Heart right ventricle (tissue), 16 donors: ENCODE measurements around the gene NKIRAS2. TPM values are rescaled to one million over a fixed set of nuclear protein-coding genes. Genes with fewer than 3 reads are reported as not detected.

ENCODE experiments used
- ATAC-seq, 8 donors: fragments of 200-7000 bp; cut with Tn5 transposase; one replicate each; pipeline ENCODE4 v1.9.1; 2020; ENCODE audit warnings: mild to moderate bottlenecking in 8 of 8, moderate library complexity in 8 of 8, moderate number of reproducible peaks in 1 of 8
- DNase-seq, 2 donors: peaks; one replicate each; pipeline ENCODE4 v3.0.0-alpha.2; 2020
- H3K27ac ChIP-seq, 10 donors: fragments of 200-600 bp; sonication (generic) in 2 of 10; one replicate each; pipeline versions ENCODE4 v1.5.0 to v1.8.0; 2020 to 2022; ENCODE audit warnings: mild to moderate bottlenecking in 3 of 10
- H3K27me3 ChIP-seq, 7 donors: fragments of 200-600 bp; one replicate each; pipeline ENCODE4 v1.8.0; 2021 to 2022; ENCODE audit warnings: mild to moderate bottlenecking in 2 of 7
- H3K36me3 ChIP-seq, 9 donors: fragments of 200-600 bp; sonication (generic) in 1 of 9; one replicate each; pipeline versions ENCODE4 v1.5.0 to v1.8.0; 2020 to 2022; ENCODE audit warnings: mild to moderate bottlenecking in 2 of 9
- H3K4me1 ChIP-seq, 9 donors: fragments of 200-600 bp; sonication (generic) in 1 of 9; one replicate each; pipeline versions ENCODE4 v1.5.0 to v1.8.0; 2020 to 2022; ENCODE audit warnings: mild to moderate bottlenecking in 4 of 9
- H3K4me3 ChIP-seq, 10 donors: fragments of 200-600 bp; sonication (generic) in 2 of 10; one replicate each; pipeline versions ENCODE4 v1.5.0 to v1.8.0; 2020 to 2022; ENCODE audit warnings: mild to moderate bottlenecking in 7 of 10, moderate library complexity in 2 of 10
- H3K9me3 ChIP-seq, 11 donors: fragments of 200-600 bp in 10 of 11; sonication (generic) in 2 of 11; one replicate each; pipeline versions ENCODE4 v1.5.0 to v1.8.0; 2013 to 2022; ENCODE audit warnings: mild to moderate bottlenecking in 2 of 11, control low read depth in 1 of 11, moderate library complexity in 1 of 11
- WGBS, 2 donors: extraction: QIAGEN DNeasy Blood & Tissue Kit; methylation state at CpG; one replicate each; pipeline ENCODE4 v1.1.7; 2013; ENCODE audit warnings: inconsistent platforms in 1 of 2; 5-methylcytosine and 5-hydroxymethylcytosine counted together
- intact Hi-C, 10 donors: fragments of 100-400 bp; cut with DNase I; formaldehyde crosslinking; loops; one replicate each; pipeline versions ENCODE4 v1.11.1 to v1.14.2; 2022
- polyA plus RNA-seq, 2 donors: library from polyadenylated mRNA; stranded (reverse); fragments of 200-250 nt; gene quantifications; one replicate each; pipeline ENCODE4 v1.2.3, GENCODE V29; 2013
- total RNA-seq, 10 donors: library from RNA; stranded (reverse); fragmentation: NEBNext Ultra II Directional in 3 of 10; extraction: Animal tissue kit (Norgen Biotek cat#: 25700) in 3 of 10; gene quantifications; one replicate each; pipeline versions ENCODE4 v1.2.1 to v1.2.4, GENCODE V29; 2021 to 2023
- TF ChIP-seq, protein P1 (sequence below), 9 donors: fragments of 200-600 bp; sonication (generic) in 2 of 9; IDR thresholded peaks; one replicate each; pipeline versions ENCODE4 v1.5.0 to v1.8.0; 2021 to 2022; ENCODE audit warnings: antibody characterized with exemption in 9 of 9, mild to moderate bottlenecking in 5 of 9, moderate library complexity in 1 of 9
- donor health status: Arrhythmogenic right ventricular cardiomyopathy.
- donor health status: ischemic (EF 13 %, LVEDD 7.1; RV severe dilation, severe dysfunction).
- donor health status: healthy with polysubstance abuse.
- donor health status: DM: no; HTN: yes; CAD: no.
- donor health status: DM: no; HTN: no; CAD: no.
- donor health status: ischemic (EF 25% LVEDD 6.9; RV normal size, moderate dysfunction).
- donor health status: ischemic (EF 25% LVEDD 5.7; RV mildly dilated, moderate dysfunction).
- donor health status: healthy.
- donor health status: DM: yes; HTN: yes; CAD: no.
- donor health status: Ischemic cardiomyopathy.
- donor health status: ischemic (EF 35%, LVEDD 5.7; RV mildly dilated, moderate dysfunction).
- donor health status: nonischemic (EF 11% LVEDD 7.7; RV severe dilation, severe dysfunction).
- donor health status: DM: yes; HTN: yes; CAD: no.
- donor health status: PGD.
- donor health status: ischemic (EF 29% LVEDD 5.4; RV normal size, mild dysfunction).
- donor health status: nonischemic (EF 23%, LVEDD 6.1; RV moderate dilation, normal function).

Gene NKIRAS2
- total and polyA plus RNA-seq, 12 donors, result 50.1 to 64.1 (median 57.2) TPM

DNA sequence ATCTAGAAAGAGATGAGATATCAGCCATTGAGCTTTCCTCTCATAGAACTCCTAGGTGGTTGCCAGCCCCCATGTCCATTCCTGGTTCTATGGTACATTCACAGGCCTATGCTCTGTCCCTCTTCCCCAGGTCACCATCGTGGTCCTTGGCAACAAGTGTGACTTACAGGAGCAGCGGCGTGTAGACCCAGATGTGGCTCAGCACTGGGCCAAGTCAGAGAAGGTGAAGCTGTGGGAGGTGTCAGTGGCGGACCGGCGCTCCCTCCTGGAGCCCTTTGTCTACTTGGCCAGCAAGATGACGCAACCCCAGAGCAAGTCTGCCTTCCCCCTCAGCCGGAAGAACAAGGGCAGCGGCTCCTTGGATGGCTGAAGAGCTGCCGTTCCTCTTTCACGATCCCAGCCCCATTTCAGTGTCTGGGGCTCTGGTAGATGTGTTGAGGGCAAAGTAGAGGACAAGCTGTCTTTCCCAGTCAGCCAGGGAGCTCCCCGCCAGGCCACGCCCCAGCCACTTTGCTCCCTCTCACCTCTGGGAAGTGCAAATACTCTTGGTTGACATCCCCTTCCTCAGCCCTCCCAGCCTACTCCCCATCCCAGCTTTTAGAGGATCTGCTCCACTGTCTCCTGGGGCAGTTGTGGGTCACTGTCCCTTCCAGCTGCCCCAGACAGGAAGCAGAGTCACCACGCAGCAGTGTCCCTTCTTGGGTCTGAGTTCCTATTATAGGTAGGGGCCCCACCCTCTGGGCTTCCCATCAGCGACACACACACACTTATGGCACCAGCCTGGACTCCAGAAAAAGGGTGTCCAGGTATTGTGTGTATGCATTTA is 3.8 kb downstream of the NKIRAS2 start:
- peaks cover 12 to 51% (median 30%) of the 10 kb centered on the region in 9 donors for H3K4me1 ChIP-seq
- no peak for ATAC-seq
- TF ChIP-seq, protein P1, sequence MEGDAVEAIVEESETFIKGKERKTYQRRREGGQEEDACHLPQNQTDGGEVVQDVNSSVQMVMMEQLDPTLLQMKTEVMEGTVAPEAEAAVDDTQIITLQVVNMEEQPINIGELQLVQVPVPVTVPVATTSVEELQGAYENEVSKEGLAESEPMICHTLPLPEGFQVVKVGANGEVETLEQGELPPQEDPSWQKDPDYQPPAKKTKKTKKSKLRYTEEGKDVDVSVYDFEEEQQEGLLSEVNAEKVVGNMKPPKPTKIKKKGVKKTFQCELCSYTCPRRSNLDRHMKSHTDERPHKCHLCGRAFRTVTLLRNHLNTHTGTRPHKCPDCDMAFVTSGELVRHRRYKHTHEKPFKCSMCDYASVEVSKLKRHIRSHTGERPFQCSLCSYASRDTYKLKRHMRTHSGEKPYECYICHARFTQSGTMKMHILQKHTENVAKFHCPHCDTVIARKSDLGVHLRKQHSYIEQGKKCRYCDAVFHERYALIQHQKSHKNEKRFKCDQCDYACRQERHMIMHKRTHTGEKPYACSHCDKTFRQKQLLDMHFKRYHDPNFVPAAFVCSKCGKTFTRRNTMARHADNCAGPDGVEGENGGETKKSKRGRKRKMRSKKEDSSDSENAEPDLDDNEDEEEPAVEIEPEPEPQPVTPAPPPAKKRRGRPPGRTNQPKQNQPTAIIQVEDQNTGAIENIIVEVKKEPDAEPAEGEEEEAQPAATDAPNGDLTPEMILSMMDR (IDR thresholded peaks at IDR 0.05), result no peak

DNA sequence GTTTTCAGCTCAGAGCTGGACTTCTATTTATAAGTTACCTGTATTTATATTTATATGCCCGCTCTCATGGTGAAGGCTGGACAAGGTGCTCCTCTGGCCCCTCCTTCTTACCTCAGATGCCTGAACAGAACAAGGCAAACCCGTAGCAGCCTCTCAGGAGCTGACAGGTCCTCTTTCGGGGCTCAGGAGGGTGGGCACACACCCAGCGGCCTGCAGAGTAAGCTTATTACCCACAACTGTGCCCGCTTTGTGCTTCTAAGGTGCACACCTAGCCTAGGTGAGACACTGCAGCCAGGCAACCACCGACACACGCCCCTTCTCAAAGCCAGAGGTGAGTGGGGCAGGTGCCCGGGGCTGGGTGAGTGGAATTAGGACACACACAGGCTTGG is 5.3 kb downstream of the NKIRAS2 start:
- ATAC-seq (peak in 1 of 8 donors; percentile 7), DNase-seq (no peak)
- TF ChIP-seq, protein P1 (IDR thresholded peaks at IDR 0.05), result peak in 2 of 9 donors; percentile 3 to 19
- WGBS, 2 donors, result 69 to 71% methylated on average over 8 of the region's 8 CpGs
- Histone ChIP-seq H3K9me3 (no peaks in the 10 kb centered on the region), H3K4me1 (peaks cover 12 to 47% (median 30%) of the 10 kb centered on the region in 9 donors), H3K27me3 (peaks cover 0 to 13% (median 0%) of the 10 kb centered on the region in 7 donors), H3K36me3 (peaks cover 0 to 37% (median 25%) of the 10 kb centered on the region in 9 donors), H3K4me3 (no peak overlapping the region), H3K27ac (peak overlapping the region in 8 of 10 donors; percentile 41 to 88 (median 71))
- intact Hi-C loops, result loop anchor here in 8 of 10 donors (1.0 to 10.0 kb wide), 11 partner anchors 25 to 160 kb away; partner anchors contain the start of genes C17orf113 (in 1 of the 8), DHX58 (in 1 of the 8), HCRT (in 1 of the 8) and KCNH4 (in 1 of the 8)

More for the DNA sequence above, 3.8 kb downstream of the NKIRAS2 start:
- WGBS, 2 donors, result 78 to 85% methylated on average over 15 of the region's 15 CpGs
- intact Hi-C loops, result loop anchor here in 5 of 10 donors (2.0 to 10.0 kb wide), 6 partner anchors 56 to 161 kb away; partner anchors contain the start of genes CNP (in 1 of the 5), HCRT (in 1 of the 5) and KCNH4 (in 1 of the 5)
- peak overlapping the region in 9 of 10 donors; percentile 41 to 88 (median 71) for H3K27ac ChIP-seq
- H3K27me3 ChIP-seq, result peaks cover 0 to 13% (median 0%) of the 10 kb centered on the region in 7 donors
- H3K4me3 ChIP-seq, result no peak overlapping the region
- peak in 1 of 2 donors; percentile 38 for DNase-seq
- no peaks in the 10 kb centered on the region for H3K9me3 ChIP-seq
- peaks cover 0 to 37% (median 25%) of the 10 kb centered on the region in 9 donors for H3K36me3 ChIP-seq

DNA sequence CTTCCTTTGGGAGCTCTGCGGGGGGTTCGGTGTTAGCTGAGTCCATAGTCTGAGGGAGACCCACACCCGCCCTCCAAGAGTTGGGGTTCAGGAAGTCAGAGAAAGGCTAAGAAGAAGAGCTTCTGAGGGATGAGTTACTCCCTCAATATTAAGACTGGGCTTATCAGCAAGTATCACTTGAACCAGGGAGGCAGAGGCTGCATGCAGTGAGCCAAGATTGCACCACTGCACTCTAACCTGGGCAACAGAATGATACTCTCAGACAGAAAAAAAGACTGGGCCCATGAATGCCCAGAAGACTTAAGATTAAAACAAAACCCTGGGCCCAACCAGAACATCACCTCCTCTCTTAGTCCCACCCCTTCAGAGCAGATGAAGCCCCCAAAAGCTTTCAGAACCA is 6.0 kb downstream of the NKIRAS2 start:
- 93 to 95% methylated on average over 3 of the region's 3 CpGs for WGBS, 2 donors
- Histone ChIP-seq H3K4me1 (peaks cover 10 to 41% (median 24%) of the 10 kb centered on the region in 9 donors), H3K4me3 (no peak overlapping the region), H3K36me3 (peaks cover 0 to 37% (median 25%) of the 10 kb centered on the region in 9 donors), H3K9me3 (no peaks in the 10 kb centered on the region), H3K27me3 (peaks cover 0 to 13% (median 0%) of the 10 kb centered on the region in 7 donors), H3K27ac (no peak overlapping the region)
- no peak for DNase-seq
- intact Hi-C loops, result loop anchor here in 8 of 10 donors (1.0 to 10.0 kb wide), 11 partner anchors 24 to 159 kb away; partner anchors contain the start of genes C17orf113 (in 1 of the 8), DHX58 (in 1 of the 8), HCRT (in 1 of the 8) and KCNH4 (in 1 of the 8)
- ATAC-seq, result no peak
- TF ChIP-seq, protein P1 (IDR thresholded peaks at IDR 0.05), result no peak
